GM10248 (cell line): ENCODE data around the gene MZF1.

ENCODE experiments used
- CTCF ChIA-PET: fragments of 300-600 bp; sonication (Branson Sonifier 250); formaldehyde crosslinking; extraction: SDS; loops from one replicate; lab custom pipeline; 2021; ENCODE audit warnings: antibody characterized with exemption; lab: Yijun Ruan, JAX
- POLR2A ChIA-PET: fragments of 350-650 bp; sonication (Branson Sonifier 250); formaldehyde crosslinking; extraction: SDS; loops from one replicate; lab custom pipeline; 2020; ENCODE audit warnings: antibody characterized with exemption; lab: Yijun Ruan, JAX
- DNase-seq: peaks from one replicate; pipeline ENCODE4 v3.0.0; 2012; ENCODE audit errors: extremely low spot score
- TF ChIP-seq, protein P1 (sequence below): IDR thresholded peaks from 2 replicates; pipeline ENCODE4 v1.5.1; 2012; ENCODE audit warnings: mild to moderate bottlenecking, low read depth; ENCODE audit errors: extremely low read depth, missing control alignments, control extremely low read depth

MZF1 gene

DNA sequence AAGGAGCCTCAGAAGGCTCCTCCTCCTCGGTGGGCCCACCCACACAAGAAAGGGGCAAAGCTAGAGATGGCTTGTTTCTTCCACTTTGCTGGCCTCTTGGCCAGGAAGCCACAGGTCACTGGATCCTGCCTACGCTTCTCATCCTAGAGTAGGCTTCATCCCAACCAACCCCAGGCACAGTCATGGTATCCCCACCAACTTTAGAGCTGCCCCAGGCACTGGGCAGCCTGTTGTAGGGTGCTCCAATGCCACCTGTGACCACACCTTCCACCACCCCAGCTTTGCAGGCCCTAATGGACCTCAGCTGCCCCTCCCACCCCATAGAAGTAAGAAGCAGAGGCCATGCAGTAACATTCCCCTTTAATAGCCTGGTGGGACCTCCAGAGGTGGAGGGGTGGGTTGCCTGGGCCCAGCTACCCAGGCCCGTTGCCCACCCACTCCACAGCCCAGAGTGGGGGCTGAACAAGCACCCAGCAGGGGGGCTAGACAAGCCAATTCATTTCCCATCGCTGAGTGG lies 17.7 kb downstream of the MZF1 start:
- DNase-seq: no peak
- TF ChIP-seq, protein P1, sequence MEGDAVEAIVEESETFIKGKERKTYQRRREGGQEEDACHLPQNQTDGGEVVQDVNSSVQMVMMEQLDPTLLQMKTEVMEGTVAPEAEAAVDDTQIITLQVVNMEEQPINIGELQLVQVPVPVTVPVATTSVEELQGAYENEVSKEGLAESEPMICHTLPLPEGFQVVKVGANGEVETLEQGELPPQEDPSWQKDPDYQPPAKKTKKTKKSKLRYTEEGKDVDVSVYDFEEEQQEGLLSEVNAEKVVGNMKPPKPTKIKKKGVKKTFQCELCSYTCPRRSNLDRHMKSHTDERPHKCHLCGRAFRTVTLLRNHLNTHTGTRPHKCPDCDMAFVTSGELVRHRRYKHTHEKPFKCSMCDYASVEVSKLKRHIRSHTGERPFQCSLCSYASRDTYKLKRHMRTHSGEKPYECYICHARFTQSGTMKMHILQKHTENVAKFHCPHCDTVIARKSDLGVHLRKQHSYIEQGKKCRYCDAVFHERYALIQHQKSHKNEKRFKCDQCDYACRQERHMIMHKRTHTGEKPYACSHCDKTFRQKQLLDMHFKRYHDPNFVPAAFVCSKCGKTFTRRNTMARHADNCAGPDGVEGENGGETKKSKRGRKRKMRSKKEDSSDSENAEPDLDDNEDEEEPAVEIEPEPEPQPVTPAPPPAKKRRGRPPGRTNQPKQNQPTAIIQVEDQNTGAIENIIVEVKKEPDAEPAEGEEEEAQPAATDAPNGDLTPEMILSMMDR: no peak
- POLR2A ChIA-PET: interaction anchor here (0.5 to 3.7 kb wide), 7 partner anchors 11 to 71 kb away, joined by 3 to 32 read pairs (median 6); partner anchors contain the start of genes TRIM28 and ZBTB45
- CTCF ChIA-PET: interaction anchor here (0.8 to 2.9 kb wide), 4 partner anchors 10 to 86 kb away, joined by 3 to 30 read pairs (median 8); partner anchors contain the start of gene ZBTB45

DNA sequence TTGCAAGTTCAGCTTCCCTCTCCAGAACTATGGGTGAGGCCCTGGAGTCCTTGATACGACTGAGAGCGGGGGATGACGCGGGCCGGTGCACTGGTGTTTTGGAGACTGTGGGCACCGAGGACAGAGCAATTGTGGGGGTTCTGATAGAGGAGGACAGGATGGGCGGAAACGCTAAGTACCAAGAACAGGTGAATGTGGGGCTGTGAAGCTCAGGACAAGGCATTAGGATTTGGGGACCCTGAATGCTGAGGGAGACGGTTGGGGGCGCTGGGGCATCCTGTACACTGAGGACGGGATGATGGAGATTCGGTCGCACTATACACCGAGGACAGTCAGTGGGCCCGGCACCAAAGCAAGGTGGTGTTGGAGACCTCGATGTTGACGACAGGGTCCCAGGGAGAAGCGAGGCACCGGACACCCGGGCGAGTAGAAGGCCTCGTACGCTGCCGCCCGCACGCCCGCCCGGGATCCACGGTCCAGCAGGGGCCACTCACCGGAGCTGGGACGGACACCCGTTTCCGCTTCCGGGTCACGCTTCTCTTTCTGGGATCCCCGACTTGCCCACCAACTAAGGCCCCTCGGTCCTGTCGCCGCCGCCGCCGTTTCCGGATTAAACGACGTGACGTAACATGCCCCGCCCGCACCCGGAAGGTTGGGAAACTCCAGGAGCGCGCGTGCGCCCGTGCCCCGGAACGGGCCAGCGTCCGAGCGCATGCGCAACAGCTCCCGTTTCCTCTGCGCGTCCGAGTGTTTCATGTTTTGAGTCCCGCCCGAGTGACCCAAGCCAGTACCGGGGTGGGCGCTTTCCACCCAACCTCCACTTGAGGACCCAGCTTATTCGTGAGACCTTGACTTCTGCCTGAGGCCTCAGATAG lies 18.4 kb downstream of the MZF1 start, which contains the start of gene CHMP2A:
TSS of gene CHMP2A (minus strand) at position 612 of the 875 bp plus-strand sequence. CDS start 893 bp downstream, outside the sequence.
- DNase-seq: peak; percentile 94
- CTCF ChIA-PET: interaction anchor here (0.8 to 2.9 kb wide), 4 partner anchors 9 to 85 kb away, joined by 3 to 30 read pairs (median 8); partner anchors contain the start of gene ZBTB45
- POLR2A ChIA-PET: interaction anchor here (0.5 to 3.7 kb wide), 10 partner anchors 10 to 210 kb away, joined by 3 to 32 read pairs (median 4); partner anchors contain the start of genes TRIM28 and ZBTB45
- TF ChIP-seq, protein P1: no peak

DNA sequence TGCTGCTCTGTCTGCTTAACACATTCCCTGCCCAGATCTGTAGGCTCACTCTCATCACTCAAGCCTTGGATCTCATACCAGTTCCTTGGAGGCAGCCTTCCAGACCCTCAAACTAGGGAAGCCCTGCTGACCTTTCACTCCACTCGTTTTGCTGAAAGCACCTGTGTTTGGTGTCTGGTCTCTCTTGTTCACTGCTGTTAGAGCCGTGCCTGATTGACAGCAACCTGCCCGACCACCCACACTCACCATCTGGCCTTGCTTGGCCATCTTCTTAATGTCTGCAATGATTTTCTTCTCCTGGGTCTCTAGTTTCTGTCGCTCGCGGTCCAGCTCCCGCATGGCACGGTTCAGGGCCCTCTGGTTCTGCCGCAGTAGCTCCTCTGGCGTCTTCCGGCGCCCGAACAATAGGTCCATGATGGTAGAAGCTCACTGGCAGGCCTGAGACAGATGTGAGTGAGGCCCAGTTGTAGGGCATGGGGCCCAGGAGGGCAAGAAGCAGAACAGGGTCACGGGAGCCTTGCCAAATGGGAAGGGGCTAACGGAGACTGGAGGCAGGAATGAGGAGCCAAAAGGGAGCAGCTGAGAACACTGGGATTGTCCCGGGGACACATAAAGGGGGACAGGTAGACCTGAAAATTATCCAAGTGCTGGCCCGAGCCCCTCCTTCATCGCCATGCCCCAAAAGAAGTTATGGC lies 19.2 kb downstream of the MZF1 start:
- POLR2A ChIA-PET: interaction anchor here (0.7 to 3.7 kb wide), 4 partner anchors 9 to 54 kb away, joined by 3 to 32 read pairs (median 4); partner anchors contain the start of gene TRIM28
- TF ChIP-seq, protein P1: no peak
- CTCF ChIA-PET: interaction anchor here (1.3 to 2.9 kb wide), 5 partner anchors 9 to 84 kb away, joined by 3 to 30 read pairs (median 5); partner anchors contain the start of gene ZBTB45
- DNase-seq: no peak

DNA sequence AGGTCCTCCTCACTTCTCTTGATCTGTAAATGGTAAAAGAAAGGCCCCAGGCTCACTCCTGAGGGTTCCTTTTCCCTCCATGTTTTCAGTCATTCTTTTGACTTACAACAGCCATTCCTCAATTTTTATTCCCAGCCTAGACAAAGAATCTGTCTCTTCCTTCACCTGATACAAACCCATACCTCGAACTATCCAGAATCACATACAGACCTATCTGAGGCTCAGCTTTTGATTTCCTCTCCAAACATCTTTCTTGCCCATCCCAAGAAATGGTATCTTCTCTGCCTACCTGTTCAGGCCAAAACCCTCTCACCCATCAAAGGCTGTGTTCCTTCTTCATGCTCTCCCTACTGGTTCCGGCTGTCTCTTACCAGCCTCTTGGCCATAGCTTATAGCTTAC lies 20.5 kb downstream of the MZF1 start:
- TF ChIP-seq, protein P1: no peak
- POLR2A ChIA-PET: interaction anchor here (3.7 kb wide), 1 partner anchor 8 kb away, joined by 32 read pairs; the partner anchor contains the start of gene TRIM28
- DNase-seq: no peak
- CTCF ChIA-PET: interaction anchor here (1.3 to 2.9 kb wide), 4 partner anchors 29 to 38 kb away, joined by 3 to 30 read pairs (median 6); partner anchors contain the start of gene ZBTB45

DNA sequence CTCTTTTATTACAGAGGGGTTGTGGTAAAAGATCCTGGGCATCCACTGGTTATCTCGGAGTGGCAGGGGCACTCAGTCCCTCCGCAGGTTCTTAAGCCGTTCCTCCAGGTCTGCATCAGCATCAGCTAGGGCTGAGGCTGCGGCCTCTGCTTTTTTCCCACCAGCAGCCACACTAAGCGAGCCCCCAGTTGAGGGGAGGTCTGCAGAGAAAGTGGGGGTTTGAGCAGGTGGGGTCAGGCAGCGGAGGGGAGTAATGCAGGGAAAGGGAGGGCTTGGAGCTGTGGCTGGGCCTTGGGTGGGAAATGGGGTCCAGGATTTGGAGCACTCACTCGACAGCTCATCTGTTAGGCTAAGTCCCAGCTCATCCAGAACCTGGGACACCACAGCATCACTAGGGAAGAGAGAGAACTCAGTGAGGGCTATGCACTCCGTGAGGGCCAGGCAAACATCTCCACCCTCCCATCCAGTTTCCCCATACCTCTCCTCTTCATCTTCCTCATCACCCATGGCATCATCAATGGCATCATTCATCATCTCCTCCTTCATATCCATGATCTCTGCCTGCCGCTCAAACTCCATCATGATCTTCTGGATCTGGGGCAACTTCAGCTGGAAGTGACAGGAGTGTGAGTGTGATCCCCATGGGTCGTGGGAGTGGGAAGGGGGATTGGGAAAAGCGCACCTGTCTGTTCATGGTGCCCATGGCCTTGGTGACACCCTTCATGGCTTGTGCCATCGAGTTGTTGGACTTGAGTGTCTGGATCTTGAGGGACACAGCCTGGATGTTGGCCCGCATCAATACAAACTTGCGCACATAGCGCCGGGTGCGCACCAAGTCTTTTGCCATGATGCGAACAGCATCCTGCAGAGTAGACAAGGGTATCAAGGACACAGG lies 21.3 kb downstream of the MZF1 start:
- POLR2A ChIA-PET: interaction anchor here (0.5 to 3.7 kb wide), 2 partner anchors 7 to 1269 kb away, joined by 3 to 32 read pairs; partner anchors contain the start of gene TRIM28
- CTCF ChIA-PET: interaction anchor here (1.5 kb wide), 1 partner anchor 32 kb away, joined by 9 read pairs; the partner anchor contains the start of gene ZBTB45
- DNase-seq: no peak
- TF ChIP-seq, protein P1: no peak
